CD4-positive, alpha-beta memory T cell (primary cell): Measurements from ENCODE around the gene DSC3. TPM values are rescaled to one million over a fixed set of nuclear protein-coding genes. Genes with fewer than 3 reads are reported as not detected.

Experiments
- CTCF ChIA-PET: fragments of 350-600 bp; sonication (Branson Sonifier 250); formaldehyde crosslinking; loops from one replicate; lab custom pipeline; 2021; ENCODE audit warnings: inconsistent platforms; ENCODE audit not compliant: partially characterized antibody; lab: Charles Lee
- POLR2A ChIA-PET: fragments of 350-600 bp; sonication (Branson Sonifier 250); formaldehyde crosslinking; loops from one replicate; lab custom pipeline; 2021; ENCODE audit not compliant: partially characterized antibody; lab: Charles Lee
- DNase-seq, 5 donors: peaks; one replicate each; pipeline versions ENCODE4 v3.0.0 to v3.0.0-alpha.2; 2020 to 2022; ENCODE audit warnings: mixed read lengths in 1 of 5
- H3K27ac ChIP-seq: one replicate; pipeline ENCODE4 v1.7.0; 2013; ENCODE audit warnings: low read depth, low read length
- H3K27me3 ChIP-seq: 2 replicates; pipeline ENCODE4 v1.7.0; 2013; ENCODE audit warnings: mild to moderate bottlenecking, low read length, moderate library complexity; ENCODE audit not compliant: insufficient read depth
- H3K36me3 ChIP-seq: 2 replicates; pipeline ENCODE4 v1.7.0; 2013; ENCODE audit warnings: mild to moderate bottlenecking, low read length, moderate library complexity; ENCODE audit not compliant: insufficient read depth
- H3K4me1 ChIP-seq: 2 replicates; pipeline ENCODE4 v1.7.0; 2013; ENCODE audit warnings: mild to moderate bottlenecking, low read length, moderate library complexity; ENCODE audit not compliant: insufficient read depth
- H3K4me3 ChIP-seq, 2 donors: one replicate each; pipeline ENCODE4 v1.7.0; 2013; ENCODE audit warnings: low read length in 2 of 2, mild to moderate bottlenecking in 1 of 2
- H3K9me3 ChIP-seq, 2 donors: one replicate each; pipeline ENCODE4 v1.7.0; 2013; ENCODE audit warnings: low read length in 2 of 2, control low read depth in 1 of 2; ENCODE audit not compliant: control insufficient read depth in 1 of 2
- H3K27ac Mint-ChIP-seq, 7 donors: one replicate each; pipeline ENCODE4 v1.8.0; 2020 to 2021; ENCODE audit warnings: mixed read lengths in 7 of 7, mild to moderate bottlenecking in 6 of 7, inconsistent platforms in 3 of 7, moderate library complexity in 3 of 7
- H3K27me3 Mint-ChIP-seq, 2 donors: one replicate each; pipeline ENCODE4 v1.8.0; 2020 to 2021; ENCODE audit warnings: mixed read lengths in 2 of 2
- H3K36me3 Mint-ChIP-seq, 2 donors: one replicate each; pipeline ENCODE4 v1.8.0; 2020 to 2021; ENCODE audit warnings: mixed read lengths in 2 of 2, inconsistent platforms in 1 of 2, mild to moderate bottlenecking in 1 of 2
- H3K4me1 Mint-ChIP-seq, 4 donors: one replicate each; pipeline ENCODE4 v1.8.0; 2020 to 2021; ENCODE audit warnings: mixed read lengths in 4 of 4, mild to moderate bottlenecking in 1 of 4
- H3K4me3 Mint-ChIP-seq, 8 donors: one replicate each; pipeline ENCODE4 v1.8.0; 2020 to 2021; ENCODE audit warnings: mixed read lengths in 8 of 8, mild to moderate bottlenecking in 7 of 8, moderate library complexity in 6 of 8, inconsistent platforms in 3 of 8
- H3K9me3 Mint-ChIP-seq, 8 donors: one replicate each; pipeline ENCODE4 v1.8.0; 2020 to 2021; ENCODE audit warnings: mixed read lengths in 8 of 8, mild to moderate bottlenecking in 5 of 8, inconsistent platforms in 3 of 8, moderate library complexity in 1 of 8
- intact Hi-C: fragments of 100-400 bp; cut with micrococcal nuclease; formaldehyde crosslinking; loops from one replicate; pipeline ENCODE4 v1.15.1; 2023
- polyA plus RNA-seq, 2 donors: library from polyadenylated mRNA; unstranded; fragments of 300-500 nt; fragmentation: Illumina TruSeq; gene quantifications; one replicate each; pipeline ENCODE4 v1.2.3, GENCODE V29; 2021
- total RNA-seq, 2 experiments: library from RNA; stranded (reverse); gene quantifications; one replicate each; pipeline ENCODE4 v1.2.3, GENCODE V29; 2021

Gene DSC3
- total and polyA plus RNA-seq, 4 experiments from 2014 or later = not detected

GRCh38 chr18:31066266-31066665 is 23.7 kb upstream of the DSC3 start:
- intact Hi-C loops = no loop called here
- Mint-ChIP-seq H3K27me3 (no peaks in the 10 kb centered on the region), H3K27ac (no peak overlapping the region), H3K36me3 (no peaks in the 10 kb centered on the region), H3K4me1 (no peaks in the 10 kb centered on the region), H3K4me3 (no peak overlapping the region), H3K9me3 (peaks cover 0 to 12% (median 5%) of the 10 kb centered on the region in 8 donors)
- H3K4me1 ChIP-seq = no peaks in the 10 kb centered on the region
- ChIA-PET CTCF (no interaction called here), POLR2A (interaction anchor here (0.5 kb wide), 1 partner anchor 32 kb away, joined by 3 read pairs; no protein-coding TSS in a partner anchor)
- no peaks in the 10 kb centered on the region for H3K36me3 ChIP-seq
- no peak overlapping the region for H3K4me3 ChIP-seq
- no peak overlapping the region for H3K27ac ChIP-seq
- no peak for DNase-seq
- no peaks in the 10 kb centered on the region for H3K27me3 ChIP-seq
- H3K9me3 ChIP-seq = no peaks in the 10 kb centered on the region

DNA sequence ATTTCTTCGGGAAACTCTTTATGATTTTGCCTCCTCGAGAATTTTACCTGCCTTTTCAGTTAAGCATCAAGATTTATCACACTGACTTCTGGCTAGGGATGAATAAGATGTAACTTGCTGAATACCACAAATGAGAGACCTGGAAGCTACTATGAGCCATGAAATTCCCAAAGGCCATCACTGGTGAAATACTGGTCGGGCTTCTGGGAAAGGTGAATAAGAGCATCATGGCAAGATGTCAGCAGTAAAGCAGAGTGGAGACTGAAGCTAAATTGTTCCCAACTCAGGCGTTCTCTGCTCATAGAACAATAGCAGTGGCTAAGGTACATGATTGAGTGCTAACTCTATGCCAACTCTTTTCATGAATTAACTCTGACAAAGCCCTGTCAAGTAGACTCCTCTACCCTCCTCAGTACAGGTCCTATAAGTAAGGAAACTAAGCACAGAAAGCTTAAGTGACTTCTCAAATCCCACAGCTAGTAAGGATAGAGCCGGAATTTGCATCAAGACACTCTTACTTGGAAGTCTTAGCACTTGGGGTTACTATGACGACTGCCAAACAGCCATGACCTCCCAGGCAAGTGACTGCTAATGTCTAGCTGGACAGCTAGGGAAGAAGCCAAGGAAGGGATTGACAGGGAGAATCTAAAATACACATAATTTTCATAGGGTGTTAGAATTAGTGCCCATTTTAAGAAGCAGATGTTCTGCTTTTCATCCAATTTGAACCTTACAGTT is 22.7 kb upstream of the DSC3 start:
- DNase-seq = no peak
- ChIA-PET CTCF (no interaction called here), POLR2A (no interaction called here)
- Histone ChIP-seq H3K36me3 (no peaks in the 10 kb centered on the region), H3K27me3 (no peaks in the 10 kb centered on the region), H3K4me1 (no peaks in the 10 kb centered on the region), H3K27ac (no peak overlapping the region), H3K9me3 (no peaks in the 10 kb centered on the region), H3K4me3 (no peak overlapping the region)
- Mint-ChIP-seq H3K9me3 (peaks cover 0 to 12% (median 7%) of the 10 kb centered on the region in 8 donors), H3K27ac (no peak overlapping the region), H3K4me1 (no peaks in the 10 kb centered on the region), H3K36me3 (no peaks in the 10 kb centered on the region), H3K4me3 (no peak overlapping the region), H3K27me3 (no peaks in the 10 kb centered on the region)
- intact Hi-C loops = no loop called here

DNA sequence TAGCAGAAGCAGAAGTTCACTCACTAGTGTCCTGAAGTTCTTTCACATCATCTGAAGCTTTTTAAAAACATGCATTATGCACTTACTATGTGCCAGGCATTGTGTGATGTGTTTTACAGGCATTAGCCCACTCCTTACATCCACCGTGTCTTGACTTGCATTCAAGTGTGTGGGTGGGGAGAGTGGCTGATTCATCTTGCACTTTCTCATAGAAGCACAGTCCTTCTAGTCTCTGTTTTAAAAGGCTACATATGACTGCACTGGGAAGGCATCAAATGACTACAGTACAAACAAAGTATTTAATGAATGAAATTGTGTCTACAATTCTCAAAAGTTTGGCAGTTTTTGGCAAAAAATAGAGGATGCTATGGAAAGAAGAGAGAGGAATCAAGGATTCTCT is 21.6 kb upstream of the DSC3 start:
- Histone ChIP-seq H3K36me3 (no peaks in the 10 kb centered on the region), H3K4me3 (no peak overlapping the region), H3K27ac (no peak overlapping the region), H3K9me3 (no peaks in the 10 kb centered on the region), H3K4me1 (no peaks in the 10 kb centered on the region), H3K27me3 (no peaks in the 10 kb centered on the region)
- ChIA-PET POLR2A (no interaction called here), CTCF (no interaction called here)
- no peak for DNase-seq
- H3K9me3 Mint-ChIP-seq = peaks cover 0 to 12% (median 6%) of the 10 kb centered on the region in 8 donors
- no peaks in the 10 kb centered on the region for H3K27me3 Mint-ChIP-seq
- H3K4me3 Mint-ChIP-seq = no peak overlapping the region
- intact Hi-C loops = no loop called here
- no peak overlapping the region for H3K27ac Mint-ChIP-seq
- no peaks in the 10 kb centered on the region for H3K36me3 Mint-ChIP-seq
- H3K4me1 Mint-ChIP-seq = no peaks in the 10 kb centered on the region

DNA sequence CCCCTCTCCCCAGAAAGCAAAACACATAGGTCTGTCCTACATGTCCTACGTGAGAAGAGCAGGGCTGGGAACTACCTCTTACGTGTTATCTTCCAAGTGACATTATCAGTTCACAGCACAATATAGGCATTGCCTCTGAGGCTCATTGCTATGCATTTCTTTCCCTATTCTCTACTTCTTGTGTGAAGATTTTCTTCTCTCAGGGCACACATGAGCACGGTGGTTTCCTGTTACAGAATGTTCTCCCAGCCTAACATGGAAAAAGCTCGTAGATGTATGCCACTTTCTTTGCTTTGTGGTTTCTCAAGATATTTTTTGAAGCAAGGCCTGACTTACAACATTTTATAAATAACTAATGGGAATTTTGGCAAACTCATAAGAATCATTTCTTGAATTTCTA is 19.4 kb upstream of the DSC3 start:
- ChIA-PET POLR2A (no interaction called here), CTCF (no interaction called here)
- no peak for DNase-seq
- no peak overlapping the region for H3K27ac Mint-ChIP-seq
- intact Hi-C loops = no loop called here
- H3K9me3 Mint-ChIP-seq = peaks cover 0 to 12% (median 7%) of the 10 kb centered on the region in 8 donors
- no peaks in the 10 kb centered on the region for H3K4me1 ChIP-seq
- H3K36me3 ChIP-seq = no peaks in the 10 kb centered on the region
- H3K36me3 Mint-ChIP-seq = no peaks in the 10 kb centered on the region
- H3K4me1 Mint-ChIP-seq = no peaks in the 10 kb centered on the region
- H3K4me3 Mint-ChIP-seq = no peak overlapping the region
- H3K4me3 ChIP-seq = no peak overlapping the region
- no peaks in the 10 kb centered on the region for H3K9me3 ChIP-seq
- no peaks in the 10 kb centered on the region for H3K27me3 Mint-ChIP-seq
- no peaks in the 10 kb centered on the region for H3K27me3 ChIP-seq
- no peak overlapping the region for H3K27ac ChIP-seq

DNA sequence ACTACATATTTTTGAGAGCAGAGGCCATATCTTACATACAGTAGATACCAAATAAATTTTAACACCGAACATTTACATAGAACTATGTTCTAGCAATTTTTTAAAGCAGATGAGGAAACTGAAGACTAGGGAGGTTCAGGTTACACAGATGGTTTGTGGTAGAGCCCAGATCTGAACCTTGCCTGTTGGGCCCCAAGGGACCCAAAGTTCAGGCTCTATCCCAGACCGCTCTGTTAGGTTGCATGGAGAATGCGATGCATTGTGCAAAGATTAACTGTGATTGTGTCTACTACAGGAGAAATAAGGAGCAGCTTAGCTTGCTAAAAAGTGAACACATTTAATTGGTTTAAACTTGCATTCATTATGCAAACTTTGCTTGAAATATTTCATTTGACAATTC is 16.4 kb upstream of the DSC3 start:
- Histone ChIP-seq H3K36me3 (no peaks in the 10 kb centered on the region), H3K27me3 (no peaks in the 10 kb centered on the region), H3K4me1 (no peaks in the 10 kb centered on the region), H3K27ac (no peak overlapping the region), H3K9me3 (no peaks in the 10 kb centered on the region), H3K4me3 (no peak overlapping the region)
- no peak overlapping the region for H3K4me3 Mint-ChIP-seq
- CTCF ChIA-PET = no interaction called here
- H3K27me3 Mint-ChIP-seq = no peaks in the 10 kb centered on the region
- H3K36me3 Mint-ChIP-seq = no peaks in the 10 kb centered on the region
- intact Hi-C loops = no loop called here
- no peak for DNase-seq
- H3K27ac Mint-ChIP-seq = no peak overlapping the region
- POLR2A ChIA-PET = no interaction called here
- peaks cover 0 to 13% (median 7%) of the 10 kb centered on the region in 8 donors for H3K9me3 Mint-ChIP-seq
- no peaks in the 10 kb centered on the region for H3K4me1 Mint-ChIP-seq

DNA sequence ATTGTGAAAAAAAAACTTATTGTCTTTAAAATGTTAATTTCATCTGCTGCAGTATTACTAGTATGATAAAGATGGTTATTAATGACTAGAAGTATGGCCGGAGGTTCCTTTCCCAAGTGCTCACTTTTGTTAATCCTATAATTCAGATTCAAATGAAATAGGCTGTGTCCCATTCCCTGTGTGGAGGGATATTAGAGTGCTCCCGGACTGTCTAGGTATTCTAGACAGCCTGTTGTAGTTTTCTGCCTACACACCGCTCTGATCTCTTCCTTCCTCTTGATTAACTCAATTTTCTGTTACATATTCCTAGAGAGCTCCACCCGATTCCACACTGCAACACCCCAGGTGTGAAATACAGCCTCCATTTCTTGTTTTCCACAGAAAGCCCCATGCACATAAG is 15.4 kb upstream of the DSC3 start:
- Histone ChIP-seq H3K27ac (no peak overlapping the region), H3K36me3 (no peaks in the 10 kb centered on the region), H3K4me3 (no peak overlapping the region), H3K4me1 (no peaks in the 10 kb centered on the region), H3K9me3 (no peaks in the 10 kb centered on the region), H3K27me3 (no peaks in the 10 kb centered on the region)
- H3K4me1 Mint-ChIP-seq = no peaks in the 10 kb centered on the region
- H3K36me3 Mint-ChIP-seq = no peaks in the 10 kb centered on the region
- peaks cover 2 to 13% (median 6%) of the 10 kb centered on the region in 8 donors for H3K9me3 Mint-ChIP-seq
- intact Hi-C loops = no loop called here
- H3K4me3 Mint-ChIP-seq = no peak overlapping the region
- ChIA-PET CTCF (no interaction called here), POLR2A (no interaction called here)
- H3K27me3 Mint-ChIP-seq = no peaks in the 10 kb centered on the region
- no peak for DNase-seq
- H3K27ac Mint-ChIP-seq = no peak overlapping the region

GRCh38 chr18:31057051-31057450 is 14.5 kb upstream of the DSC3 start:
- Histone ChIP-seq H3K4me3 (no peak overlapping the region), H3K4me1 (no peaks in the 10 kb centered on the region), H3K9me3 (no peaks in the 10 kb centered on the region), H3K36me3 (no peaks in the 10 kb centered on the region), H3K27ac (no peak overlapping the region), H3K27me3 (no peaks in the 10 kb centered on the region)
- Mint-ChIP-seq H3K27me3 (no peaks in the 10 kb centered on the region), H3K27ac (no peak overlapping the region), H3K9me3 (peaks cover 2 to 16% (median 9%) of the 10 kb centered on the region in 8 donors), H3K4me1 (no peaks in the 10 kb centered on the region), H3K4me3 (no peak overlapping the region), H3K36me3 (no peaks in the 10 kb centered on the region)
- intact Hi-C loops = no loop called here
- ChIA-PET CTCF (no interaction called here), POLR2A (no interaction called here)
- no peak for DNase-seq
